GM12874 (cell line): ENCODE measurements around the gene STARD10.
A peak's percentile ranks its signal among the peaks of the same experiment; 100 is the strongest.

Source experiments
- TF ChIP-seq, protein P1 (sequence below): IDR thresholded peaks from 2 replicates; pipeline ENCODE4 v1.5.1; 2011; ENCODE audit warnings: low read depth, mild to moderate bottlenecking, control low read depth, low read length, moderate library complexity; ENCODE audit not compliant: insufficient read depth

Gene STARD10

DNA sequence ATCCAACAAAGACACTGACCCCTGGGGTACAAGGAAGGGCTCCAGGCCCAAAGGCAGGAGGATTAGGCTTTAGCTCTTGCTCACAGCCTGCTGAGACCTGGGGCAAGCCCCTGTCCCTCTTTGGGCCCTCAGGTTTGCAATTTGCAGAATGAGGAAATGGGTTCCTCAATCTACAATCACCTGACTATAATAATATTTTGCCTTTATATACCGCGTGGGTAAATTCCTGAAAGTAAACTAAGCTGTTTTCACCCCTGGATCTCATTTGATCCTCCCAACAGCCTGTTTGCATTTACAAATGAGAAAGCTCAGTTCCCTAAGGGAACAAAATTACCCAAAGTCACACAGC lies 797 bp downstream of the STARD10 start:
- TF ChIP-seq, protein P1, sequence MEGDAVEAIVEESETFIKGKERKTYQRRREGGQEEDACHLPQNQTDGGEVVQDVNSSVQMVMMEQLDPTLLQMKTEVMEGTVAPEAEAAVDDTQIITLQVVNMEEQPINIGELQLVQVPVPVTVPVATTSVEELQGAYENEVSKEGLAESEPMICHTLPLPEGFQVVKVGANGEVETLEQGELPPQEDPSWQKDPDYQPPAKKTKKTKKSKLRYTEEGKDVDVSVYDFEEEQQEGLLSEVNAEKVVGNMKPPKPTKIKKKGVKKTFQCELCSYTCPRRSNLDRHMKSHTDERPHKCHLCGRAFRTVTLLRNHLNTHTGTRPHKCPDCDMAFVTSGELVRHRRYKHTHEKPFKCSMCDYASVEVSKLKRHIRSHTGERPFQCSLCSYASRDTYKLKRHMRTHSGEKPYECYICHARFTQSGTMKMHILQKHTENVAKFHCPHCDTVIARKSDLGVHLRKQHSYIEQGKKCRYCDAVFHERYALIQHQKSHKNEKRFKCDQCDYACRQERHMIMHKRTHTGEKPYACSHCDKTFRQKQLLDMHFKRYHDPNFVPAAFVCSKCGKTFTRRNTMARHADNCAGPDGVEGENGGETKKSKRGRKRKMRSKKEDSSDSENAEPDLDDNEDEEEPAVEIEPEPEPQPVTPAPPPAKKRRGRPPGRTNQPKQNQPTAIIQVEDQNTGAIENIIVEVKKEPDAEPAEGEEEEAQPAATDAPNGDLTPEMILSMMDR: no peak

DNA sequence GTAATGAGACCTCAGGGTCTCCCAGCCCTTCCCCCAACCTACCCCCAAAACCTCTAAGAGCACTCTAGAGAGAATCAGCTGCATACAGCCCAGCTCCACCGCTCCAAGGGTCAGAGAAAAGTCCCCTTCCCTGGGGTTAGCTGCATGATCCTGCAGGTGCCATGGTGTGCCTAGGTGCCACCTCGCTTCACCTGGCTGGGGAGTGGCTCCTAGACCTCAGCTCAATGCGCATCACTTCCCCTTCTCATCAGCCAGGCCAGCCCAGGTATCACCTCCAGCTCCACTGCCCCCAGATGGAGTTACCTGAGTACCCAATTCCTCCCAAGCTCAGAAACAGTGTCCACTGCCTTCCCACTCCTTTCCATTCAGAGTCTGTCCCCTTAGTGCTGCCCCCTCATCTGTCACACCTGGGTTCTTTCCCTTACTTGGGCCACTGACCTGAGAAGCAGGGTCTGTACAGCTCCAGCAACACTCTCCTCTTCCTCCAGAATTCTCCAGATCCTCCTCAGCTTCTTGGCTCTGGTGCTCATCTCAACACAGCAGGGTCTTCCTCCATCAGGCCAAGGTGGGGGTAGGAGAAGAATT lies 1.3 kb downstream of the STARD10 start:
- TF ChIP-seq, protein P1: no peak

DNA sequence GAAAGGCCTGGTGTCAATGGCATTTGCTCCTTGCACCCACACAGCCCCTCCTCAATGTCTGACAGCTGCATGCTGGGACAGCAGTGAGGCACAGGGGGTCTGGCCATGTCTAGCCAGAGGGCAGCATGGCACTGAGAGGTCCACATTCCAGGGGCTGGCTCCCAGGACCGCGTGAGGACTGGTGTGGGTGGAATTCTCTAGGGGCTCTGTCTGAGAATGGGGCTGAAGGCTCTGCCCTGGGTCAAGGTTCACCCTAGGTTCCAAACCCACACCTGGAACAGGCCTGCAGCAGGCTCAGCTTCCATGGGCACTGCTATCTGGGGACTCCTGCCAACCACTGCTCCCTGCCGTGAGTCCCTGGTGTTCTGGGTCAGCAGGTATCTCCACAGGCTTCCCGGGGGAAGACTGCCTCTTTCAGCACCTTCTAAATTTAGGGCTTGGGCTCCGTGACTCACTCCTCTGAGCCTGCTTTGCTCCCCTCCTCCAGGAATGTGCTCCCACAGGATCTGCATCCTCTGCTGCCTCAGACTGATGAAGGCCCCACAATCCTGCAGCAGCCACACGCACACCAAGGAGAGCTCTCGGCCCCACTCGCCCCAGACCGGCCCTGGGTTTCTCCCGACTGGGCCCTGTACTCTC lies 4.2 kb downstream of the STARD10 start:
- TF ChIP-seq, protein P1: no peak

DNA sequence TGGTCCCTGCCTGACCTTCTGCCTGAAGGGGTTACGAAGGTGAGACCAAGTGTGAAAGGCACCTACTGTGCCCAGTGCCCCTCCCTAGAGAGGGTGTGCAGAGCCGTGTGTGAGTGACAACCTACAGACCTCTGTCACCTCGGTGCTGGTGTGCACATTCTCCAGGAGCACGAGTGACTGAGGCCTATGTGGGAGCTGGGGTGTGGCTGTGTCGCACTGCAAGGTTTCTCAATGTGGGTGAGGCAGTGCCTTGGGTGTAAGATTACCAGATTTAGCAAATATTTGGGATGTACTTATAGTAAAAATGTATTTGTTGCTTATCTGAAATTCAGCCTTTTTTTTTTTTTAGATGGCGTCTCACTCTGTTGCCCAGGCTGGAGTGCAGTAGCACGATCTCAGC lies 5.6 kb downstream of the STARD10 start:
- TF ChIP-seq, protein P1: no peak

DNA sequence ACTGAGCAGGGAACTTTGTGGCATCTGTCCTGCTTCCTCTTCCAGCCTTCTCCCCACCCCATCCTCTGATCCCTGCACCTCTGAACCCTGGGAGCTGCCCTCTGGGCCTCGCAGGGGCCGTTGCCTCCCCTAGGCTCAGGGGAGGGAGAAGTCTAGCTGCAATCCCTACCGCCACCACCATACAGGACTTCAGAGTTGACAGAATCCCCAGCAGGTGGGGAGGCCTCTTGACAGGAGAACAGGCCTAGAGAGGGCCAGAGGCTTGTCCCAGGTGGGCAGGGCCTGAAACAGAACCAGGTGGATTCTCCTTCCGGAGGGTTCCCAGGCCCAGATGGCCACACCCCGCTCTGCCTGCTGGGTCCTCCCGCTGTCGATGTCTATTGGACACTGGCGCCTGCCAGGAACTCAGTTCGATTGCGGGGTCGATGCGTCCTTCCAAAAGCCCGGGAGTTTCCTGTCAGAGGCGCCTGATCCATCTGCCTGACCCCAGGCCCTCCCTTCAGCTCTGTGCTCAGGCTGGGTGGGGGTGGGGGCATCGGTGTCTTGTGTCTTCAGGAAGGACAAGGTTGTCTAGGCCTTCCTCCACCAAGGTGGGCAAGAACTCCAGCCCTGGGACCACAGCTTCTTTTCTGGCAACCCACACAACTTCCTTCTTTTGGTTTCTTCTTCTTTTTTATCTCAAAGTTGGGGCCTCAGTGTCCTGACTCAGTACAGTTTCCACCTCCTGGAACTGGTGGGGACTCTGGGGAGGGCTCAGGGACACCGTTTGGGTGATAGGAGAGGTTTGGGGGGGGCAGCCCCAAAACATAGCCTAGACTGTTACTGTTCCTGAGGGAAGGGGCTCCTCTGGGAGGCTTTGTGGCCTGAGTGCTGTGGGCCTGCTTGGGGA lies 6.4 kb downstream of the STARD10 start:
- TF ChIP-seq, protein P1: peak; percentile 37; the same call in 1 of the 2 replicates

DNA sequence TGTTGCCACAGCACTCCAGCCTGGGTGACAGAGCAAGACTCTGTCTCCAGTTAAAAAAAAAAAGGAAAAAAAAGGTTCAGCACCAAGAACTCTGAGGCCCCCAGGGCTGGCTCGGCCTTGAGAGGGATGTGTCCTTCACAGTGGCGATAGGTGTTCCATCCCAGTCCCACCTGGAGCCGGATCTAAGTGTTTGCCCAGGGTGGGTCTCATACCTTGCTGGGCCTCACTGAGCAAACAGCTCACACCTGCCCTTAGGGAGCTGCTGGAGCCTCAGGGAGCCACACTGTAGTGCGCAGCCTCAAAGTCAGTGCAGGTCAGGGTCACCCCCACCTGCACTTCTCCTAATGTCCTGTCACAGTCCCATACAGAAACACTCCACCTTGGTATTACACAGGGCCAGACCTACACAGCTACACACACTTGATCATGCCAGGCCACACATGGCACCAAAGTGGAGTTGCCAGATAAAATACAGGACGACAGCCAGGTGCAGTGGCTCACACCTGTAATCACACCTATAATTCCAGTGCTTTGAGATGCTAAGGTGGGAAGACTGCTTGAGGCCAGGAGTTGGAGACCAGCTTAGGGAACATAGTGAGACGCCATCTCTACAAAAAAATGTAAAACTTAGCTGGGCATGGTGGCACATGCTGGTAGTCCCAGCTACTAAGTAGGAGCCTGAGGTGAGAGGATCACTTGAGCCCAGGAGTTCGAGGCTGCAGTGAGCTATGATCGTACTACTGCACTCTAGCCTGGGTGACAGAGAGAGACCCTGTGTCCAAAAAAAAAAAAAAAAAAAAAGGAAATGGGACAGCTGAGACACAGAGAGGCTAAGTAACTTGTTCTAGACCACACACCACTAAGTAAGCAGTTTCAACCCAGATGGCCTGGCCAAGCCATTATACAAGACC lies 7.3 kb downstream of the STARD10 start:
- TF ChIP-seq, protein P1: no peak
